Islet precursor cell (in vitro differentiated cells): Measurements from ENCODE around the gene ASB8.
A peak's percentile ranks its signal among the peaks of the same experiment; 100 is the strongest.

Experiments used
- DNase-seq: peaks from one replicate; pipeline ENCODE4 v3.0.0-alpha.2; 2018

The ASB8 gene

DNA sequence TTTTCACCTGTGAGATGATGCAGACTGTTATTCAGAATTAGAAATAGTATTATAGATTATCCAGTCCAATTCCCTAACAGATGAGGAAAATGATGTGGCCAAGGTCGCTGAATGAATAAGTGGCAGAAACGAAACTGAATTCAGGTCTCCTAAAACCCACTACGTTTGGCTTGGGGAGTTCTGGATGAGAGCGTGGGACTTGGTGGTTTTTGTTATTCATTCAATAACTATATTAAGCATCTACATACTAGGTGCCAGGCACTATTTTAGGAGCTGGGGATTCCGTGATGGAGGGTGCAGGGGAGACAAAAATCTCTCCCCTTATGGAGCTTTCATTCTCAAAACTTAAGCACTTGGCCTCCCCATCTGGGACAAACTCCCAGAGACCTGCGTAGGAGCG is 25.3 kb upstream of the ASB8 start:
- no peak for DNase-seq

DNA sequence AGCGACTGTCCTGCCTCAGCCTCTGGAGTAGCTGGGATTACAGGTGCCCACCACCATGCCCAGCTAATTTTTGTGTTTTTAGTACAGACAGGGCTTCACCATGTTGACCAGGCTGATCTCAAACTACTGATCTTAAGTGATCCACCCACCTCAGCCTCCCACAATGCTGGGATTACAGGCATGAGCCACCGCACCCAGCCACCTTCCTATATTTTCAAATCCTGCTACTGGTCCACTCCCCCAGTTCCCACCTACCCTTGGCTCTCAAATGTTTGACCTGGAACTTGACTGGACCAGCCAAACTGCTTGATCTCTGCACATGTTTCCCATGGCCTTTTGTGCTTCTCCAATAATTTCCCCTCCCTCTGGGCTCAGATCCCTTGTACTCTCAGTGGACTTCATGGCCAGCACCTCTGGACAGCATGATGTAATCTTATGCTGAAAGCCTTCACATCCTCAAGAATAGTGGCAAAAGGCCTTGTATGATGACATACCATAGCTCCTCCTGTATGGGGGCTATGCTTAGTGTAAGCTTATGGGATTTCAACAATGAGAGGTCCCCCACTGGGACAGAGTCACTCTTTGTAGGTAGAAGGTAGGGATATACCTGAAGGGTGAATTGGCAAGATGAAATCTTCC is 23.7 kb upstream of the ASB8 start:
- DNase-seq = peak; percentile 45

DNA sequence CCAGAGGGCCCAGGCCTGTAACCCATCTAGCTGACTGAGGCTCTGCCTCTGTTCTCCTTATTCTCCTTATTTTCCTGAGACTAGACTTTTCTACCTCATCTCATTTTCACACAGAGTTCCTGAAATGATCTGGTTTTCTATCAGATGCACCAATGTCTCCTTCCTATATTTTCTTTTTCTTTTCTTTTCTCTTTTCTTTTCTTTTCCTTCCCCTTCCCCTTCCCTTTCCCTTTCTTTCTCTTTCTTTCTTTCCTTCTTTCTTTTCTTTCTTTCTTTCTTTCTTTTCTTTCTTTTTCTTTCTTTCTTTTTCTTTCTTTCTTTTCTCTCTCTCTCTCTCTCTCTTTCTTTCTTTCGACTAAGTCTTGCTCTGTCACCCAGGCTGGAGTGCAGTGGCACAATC is 23.1 kb upstream of the ASB8 start:
- no peak for DNase-seq

DNA sequence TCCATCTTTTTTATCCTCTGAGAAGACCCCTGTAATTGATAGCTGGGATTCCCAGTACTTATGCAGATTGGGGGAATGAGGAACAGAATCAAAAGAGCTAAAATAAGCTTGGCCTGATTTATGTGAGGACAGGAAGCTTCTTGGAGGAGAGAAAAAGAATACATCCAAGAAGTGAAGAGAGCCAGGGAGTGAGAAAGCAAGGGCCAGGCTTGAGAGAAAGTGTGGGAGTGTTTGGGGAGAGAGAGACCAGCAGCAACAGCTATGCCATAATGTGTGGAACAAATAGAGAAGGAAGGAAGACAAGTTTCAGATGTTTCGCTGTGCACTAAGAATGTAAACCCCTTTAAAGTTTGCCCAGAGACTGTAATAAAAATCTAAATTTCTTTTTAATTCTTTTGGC is 22.2 kb upstream of the ASB8 start:
- DNase-seq = no peak

DNA sequence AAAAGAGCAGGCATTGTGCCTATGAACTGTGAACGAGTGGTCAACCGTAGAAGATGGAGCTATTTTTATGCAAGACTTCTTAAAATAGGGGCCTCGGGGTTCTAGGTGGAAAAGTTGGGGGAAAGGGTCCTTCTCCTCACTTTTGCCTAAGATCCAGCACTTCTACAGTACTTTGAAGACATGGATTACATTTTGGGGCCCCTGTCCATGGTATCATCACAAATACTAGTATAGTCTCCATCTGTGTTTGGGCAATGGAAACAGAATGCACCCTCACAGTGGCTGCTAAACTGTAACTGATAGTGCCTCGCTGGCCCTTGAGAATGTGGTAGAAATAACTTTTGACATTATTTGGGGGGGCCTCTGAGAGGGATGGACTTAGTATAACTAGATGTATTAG is 20.7 kb upstream of the ASB8 start:
- peak; percentile 40 for DNase-seq

DNA sequence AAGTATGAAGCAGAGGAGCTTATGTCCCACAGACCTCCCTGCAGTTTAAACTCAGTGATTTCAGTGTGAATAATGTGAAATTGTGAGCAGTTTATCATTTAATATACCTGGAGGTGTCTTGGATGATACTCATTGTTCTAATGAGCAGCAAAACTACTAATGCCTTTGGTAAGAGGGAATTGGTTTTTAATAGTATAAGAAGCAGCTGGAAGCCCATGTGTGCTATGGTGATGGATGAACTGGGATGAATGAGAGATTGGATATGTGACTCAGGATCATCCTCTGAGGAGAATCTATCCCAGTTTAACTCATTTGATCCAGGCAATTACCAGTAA is 19.1 kb upstream of the ASB8 start:
- peak; percentile 5 for DNase-seq

DNA sequence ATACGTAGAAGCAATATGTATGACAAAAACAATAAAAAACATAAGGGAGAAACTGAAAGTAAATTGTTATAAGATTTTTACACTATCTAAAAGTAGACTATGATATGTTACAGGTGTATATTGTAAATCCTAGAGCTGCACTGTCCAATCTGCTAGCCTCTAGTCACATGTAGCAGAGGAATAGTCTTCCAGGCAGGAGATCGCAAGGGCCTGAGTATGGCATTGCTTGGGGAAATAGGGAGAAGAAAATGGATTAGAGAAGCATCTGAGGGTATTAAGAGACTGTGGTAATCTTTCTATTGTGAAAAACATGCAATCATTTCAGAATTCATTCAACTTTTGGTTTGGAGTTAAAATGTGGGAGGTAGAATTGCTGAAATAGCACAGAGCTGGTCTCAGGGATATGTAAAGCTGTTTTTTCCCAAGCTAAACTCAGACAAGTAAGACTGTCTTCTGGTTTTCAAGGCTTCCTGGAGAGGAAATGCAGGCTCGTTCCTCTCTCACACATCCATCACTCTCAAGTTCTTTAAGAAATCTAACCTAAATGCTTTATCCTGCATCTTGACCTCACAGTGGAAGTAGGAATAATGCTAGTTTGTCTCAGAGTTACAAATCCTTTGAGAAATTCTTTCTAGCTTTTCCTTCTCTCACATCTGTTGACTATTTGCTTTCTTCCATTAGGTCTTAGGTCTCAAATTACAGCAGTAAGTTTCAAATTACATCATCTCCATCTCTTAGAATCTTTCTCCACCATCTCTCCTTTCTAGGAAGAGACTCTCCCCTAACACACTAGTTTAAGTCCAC is 18.5 kb upstream of the ASB8 start:
- peak; percentile 20 for DNase-seq

DNA sequence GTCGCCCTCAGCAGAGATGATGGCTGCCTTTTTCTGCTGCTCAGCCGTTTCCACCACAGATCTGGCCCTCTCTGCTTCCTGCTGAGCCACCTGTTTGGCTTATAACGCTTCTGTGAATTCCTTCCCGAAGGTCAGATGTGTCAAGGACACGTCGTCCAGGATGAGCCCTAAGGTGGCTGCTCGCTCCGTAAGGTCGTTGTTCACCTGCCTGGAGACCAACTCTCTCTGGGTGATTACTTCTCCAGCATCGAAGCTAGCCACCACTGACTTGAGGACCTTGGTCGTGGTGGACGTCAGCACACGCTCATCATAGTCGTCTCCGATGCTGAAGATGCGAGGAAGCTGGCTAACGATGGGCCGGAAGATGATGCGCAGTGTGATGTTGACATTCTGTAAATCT is 11.7 kb upstream of the ASB8 start:
- DNase-seq = peak; percentile 48

DNA sequence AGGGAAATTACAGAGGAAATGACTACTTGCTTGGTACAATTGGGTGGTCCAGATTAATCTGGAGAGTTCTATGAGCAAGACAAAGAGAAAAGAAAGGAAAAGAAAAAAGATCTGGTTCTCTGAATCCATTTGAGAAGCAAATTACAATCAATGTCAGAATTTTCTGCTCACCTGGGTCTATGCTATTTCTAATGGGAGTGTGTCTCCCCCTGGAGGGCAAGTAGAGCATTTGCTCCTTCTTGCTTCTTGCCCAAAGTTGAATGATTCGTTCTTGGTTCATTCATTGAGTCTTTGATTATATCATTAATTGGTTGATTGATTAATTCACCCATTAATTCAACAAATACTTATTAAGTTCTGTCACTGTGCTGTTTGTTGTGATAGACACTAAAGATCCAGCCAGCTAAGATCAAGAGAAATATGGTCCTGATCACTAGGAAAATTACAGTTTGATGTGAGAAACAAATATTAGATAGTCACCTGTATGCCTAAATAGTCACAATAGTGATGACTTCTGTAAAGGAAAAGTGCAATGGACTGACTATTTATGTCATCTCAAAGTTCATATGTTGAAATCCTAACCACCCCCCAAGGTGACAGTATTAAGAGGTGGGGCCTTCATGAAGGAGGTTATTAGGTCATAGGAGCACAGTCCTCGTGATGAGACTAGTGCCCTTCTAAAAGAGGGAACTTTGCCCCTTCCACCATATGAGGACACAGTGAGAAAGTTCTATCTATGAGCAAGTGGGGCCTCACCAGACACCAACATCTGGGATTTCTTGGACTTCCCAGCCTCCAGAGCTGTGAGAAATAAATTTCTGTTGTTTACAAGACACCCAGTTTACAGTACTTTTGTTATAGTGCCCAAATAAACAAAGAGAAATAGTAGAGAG is 8.0 kb upstream of the ASB8 start:
- peak; percentile 59 for DNase-seq

DNA sequence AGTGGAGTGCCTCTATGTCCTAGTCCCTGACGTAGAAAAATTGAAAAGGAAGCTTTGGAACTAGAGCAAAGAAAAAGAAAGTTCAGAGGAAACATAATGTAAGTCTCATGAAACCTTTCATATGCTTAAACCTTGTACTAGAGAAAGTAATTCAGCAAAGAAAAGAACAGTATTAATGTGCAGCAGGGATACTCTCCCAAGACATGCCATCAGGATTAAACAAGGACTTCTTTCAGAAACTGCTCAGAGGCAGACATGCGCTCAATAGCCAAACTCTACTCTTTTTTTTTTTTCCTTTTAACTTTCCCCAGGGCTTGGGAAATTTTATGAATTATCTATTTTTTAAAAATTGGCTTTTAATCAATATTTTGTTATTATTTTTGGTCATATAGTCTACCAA is 7.1 kb upstream of the ASB8 start:
- no peak for DNase-seq

DNA sequence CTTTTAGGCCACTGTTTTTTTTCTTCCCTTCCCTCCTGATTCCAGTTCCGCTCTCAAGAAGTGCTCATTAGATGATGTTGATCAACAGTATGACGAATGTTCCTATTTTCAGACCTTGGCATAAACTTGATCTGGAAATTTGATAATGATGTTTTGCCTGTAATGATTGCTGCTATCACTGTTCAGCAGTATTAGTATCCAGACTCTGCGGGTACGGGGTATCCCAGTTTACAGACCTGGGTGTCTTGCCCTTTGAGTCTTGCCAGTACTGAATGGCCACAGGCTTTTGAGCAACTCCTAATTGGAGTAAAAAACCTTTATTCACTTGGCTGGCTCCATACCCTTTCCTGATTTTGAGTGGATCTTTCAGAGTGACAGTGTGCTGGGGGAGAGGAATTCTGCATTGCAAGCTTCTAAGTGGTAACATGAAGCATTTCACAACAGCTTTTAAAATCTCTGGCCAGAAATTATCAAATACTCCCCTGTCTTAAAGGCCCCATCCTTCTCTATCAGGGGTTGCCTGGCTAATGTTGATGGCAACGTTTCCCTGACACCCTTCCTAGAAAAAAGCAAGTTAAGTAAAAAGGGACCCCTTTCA is 5.9 kb upstream of the ASB8 start:
- peak; percentile 9 for DNase-seq

DNA sequence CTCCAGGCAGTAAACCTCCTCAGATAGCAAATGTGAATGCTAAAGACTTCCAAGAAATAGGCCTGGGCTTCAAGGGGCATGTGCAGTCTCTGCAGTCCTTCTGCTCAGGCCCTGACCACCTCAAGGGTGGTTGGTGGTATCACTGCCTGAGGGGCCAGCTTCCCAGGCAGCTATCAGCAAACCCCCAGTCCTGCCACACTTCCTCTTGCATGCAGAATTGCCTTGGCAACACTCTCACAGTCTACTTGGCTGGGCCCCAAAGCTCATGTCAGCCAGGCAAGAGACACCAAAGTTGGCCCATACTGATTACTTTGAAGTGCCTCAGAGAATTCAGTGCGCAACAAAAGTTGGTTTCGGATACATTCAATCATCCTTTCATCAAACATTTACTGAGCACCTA is 3.5 kb upstream of the ASB8 start:
- peak; percentile 52 for DNase-seq

DNA sequence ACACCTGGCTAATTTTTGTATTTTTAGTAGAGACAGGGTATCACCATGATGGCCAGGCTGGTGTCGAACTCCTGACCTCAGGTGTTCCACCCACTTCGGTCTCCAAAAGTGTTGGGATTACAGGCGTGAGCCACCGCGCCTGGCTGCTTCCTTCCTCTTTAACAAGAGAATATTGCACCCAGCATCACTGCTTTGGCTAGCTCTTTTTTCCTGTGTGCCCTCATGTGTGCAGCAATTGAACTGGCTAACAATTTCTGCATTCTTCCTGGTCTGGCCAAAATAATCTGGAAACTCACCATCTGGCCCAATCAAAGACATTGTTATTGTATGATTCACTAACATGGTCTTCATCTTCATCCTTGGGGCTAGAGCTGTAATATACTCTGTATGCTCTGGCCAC is 2.7 kb upstream of the ASB8 start:
- peak; percentile 32 for DNase-seq

DNA sequence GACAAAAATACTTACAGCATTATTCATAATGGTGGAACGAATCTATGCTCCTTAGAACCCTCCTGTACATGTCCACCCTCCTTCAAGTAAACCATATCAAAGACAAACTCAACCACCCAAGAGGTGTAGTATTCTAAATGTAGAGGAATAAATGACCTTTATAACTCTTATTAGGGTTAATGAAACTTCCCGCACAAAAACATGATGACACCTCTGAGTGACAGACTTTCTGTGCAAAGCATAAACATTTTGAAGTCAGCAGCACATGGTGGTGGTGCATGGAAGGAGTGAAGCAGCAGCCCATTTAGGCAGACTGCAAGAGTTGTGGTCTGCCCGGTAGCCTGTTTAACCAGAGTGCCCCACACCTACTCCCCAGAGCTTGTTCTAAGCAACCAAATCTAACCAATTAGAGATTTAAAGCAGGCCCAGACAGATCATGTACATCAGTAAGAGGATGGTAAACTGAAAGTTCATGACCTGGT is 615 bp upstream of the ASB8 start:
- no peak for DNase-seq

DNA sequence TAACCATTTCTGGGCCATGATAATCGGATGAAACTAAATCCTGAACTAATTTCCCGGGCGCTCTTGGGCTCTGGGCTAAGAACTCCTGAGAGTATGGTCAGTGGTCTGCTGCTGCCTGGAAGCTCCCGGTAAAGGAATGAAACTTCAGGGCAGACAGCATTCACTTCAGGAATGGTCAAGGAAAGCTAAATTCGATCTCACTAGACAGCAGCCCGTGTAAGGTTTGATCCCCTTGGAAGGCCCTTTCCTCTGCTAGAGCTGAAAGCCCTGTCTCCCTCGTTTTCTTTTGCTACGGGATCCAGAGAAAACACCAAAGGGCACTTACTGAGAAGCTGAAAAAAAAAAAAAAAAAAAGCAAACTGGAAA is 680 bp downstream of the ASB8 start:
- DNase-seq = no peak

DNA sequence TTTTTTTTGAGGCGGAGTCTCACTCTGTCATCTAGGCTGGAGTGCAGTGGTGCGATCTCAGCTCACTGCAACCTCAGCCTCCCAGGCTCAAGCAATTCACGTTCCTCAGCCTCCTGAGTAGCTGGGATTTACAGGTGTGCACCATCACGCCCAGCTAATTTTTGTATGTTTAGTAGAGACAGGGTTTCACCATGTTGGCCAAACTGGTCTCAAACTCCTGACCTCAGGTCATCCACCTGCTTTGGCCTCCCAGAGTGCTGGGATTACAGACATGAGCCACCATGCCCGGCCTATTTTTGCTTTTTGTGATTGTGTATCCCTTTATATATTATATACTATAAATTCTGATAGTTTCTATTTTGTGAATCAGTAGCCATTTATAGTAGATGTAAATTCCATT is 1.5 kb downstream of the ASB8 start:
- DNase-seq = peak; percentile 5

DNA sequence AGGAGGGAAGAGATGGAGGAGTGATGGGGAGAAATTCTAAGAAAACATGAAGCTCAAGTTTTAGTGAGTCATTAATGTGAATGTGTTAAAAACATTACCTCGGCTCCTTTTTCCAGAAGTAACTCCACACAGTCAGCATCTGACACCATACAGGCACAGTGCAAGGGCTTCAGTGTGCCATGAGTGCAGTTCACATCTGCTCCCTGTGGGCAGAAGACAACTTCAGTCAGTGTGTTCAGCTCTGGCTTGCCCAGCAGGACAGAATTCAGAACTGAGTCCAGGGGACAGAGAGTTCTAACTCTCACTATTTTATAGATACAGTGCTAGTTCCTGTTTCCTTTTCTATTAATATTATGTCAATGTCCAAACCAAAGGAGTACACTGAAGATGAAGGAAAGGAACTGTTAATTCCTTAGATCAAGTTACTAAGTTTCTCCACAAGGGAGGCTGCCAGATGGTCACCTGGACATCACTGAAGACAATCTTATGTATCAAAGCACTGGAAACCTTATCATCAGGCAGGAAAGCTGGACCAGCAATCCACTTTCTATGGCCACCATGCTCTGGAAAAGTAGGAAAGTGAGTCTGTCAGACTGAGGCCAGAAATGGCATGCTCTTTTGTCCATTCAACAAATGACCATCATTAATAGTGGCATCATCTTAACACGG is 6.1 kb downstream of the ASB8 start:
- peak; percentile 23 for DNase-seq

DNA sequence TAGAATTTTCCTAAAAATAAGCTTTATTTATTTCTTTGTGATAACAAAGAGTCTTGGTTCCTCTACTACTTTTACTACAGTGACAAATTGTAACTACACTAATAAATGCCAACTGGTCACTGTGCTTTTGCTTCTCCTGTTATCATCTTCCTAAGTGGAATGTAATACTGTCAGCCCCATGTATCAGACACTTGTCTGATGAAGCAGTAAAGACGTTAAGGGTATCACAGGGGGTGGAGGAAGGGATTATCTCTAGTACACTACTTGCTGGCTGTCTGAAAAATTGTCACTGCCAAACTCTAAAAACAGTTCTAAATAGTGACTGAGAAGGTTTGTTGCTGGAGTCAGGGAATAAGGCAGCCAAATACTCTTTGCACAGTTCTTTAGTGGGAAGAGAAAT is 11.3 kb downstream of the ASB8 start:
- DNase-seq = no peak

DNA sequence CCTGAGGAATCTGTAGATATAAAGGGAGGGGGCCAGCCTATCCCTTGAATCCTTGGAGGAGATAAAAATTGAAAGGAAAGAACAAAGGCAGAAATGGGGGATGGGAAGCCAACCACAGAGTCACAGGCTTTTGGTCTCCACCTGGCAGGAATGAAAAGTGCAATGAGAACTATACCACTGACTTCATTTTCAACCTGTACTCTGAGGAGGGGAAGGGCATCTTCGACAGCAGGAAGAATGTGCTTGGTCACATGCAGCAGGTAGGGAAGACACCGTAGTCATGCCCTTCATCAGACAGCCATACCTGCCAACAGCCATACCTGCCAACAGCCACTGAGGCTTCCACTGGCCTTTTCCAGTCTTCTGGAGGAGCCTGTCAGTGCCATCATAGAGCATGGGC is 13.4 kb downstream of the ASB8 start:
- DNase-seq = no peak

DNA sequence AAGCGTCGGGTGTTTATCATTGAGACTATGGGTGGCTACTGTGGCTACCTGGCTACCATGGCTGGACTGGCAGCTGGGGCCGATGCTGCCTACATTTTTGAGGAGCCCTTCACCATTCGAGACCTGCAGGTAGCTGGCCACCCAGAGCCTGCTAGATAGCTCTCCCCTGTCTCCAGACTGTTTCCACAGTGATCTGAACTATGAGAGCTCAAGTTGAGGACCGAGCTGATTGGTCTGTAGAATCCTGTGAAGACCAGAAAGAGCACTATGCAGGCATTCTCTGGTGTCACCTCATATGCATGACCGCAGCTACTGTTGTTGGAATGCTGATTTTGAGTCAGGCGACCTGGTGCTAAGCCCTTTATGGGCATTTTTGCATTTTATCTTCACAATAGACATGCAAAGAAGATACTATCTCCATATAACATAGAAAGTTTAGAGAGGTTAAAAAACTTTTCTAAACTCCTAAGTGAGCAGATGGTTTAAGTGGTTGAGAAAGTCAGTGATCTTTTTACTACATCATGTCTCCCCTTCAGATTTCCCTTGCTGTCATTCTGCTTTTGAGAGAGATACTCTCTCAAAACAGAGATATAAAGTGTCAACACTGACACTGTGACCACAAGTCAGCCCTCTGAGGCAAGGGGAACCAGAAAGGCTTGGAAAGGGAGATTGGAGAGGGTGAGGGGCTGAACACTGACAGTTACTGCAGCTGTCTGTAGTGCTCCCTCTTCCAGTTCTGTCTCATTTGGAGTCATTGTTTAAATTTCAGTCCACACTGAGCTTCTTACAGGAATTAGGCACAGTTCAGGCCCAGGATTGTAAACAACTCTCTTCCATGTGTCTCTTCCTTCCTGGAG is 14.3 kb downstream of the ASB8 start:
- no peak for DNase-seq

DNA sequence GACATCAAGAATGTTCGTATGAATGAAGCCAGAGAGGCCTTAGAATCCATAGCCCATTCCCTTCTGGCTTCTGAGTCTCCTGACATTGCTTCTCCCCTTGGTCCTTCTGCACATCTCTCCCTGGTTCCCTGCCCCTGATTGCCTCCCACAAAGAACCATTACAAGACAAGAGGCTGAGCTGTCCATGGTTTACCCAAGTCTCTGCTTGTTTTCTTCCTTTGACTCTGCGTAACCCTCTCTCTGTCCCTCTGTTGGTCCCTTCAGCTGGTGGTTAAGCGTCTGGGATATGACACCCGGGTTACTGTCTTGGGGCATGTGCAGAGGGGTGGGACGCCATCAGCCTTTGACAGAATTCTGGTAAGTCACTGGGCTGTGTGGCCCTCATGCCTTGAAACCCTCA is 22.3 kb downstream of the ASB8 start:
- no peak for DNase-seq

DNA sequence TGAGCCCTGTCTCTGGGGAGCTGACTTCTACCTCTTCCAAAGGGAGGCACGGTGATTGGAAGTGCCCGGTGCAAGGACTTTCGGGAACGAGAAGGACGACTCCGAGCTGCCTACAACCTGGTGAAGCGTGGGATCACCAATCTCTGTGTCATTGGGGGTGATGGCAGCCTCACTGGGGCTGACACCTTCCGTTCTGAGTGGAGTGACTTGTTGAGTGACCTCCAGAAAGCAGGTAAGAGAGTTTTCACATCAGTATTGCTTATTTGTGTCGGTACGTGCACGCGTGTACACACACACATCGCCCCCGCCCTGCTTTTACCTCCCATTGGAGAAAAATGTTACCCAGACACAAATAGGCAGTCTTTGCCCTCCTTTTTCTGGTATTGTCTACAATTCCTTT is 24.5 kb downstream of the ASB8 start:
- peak; percentile 39 for DNase-seq
